Activated naive CD4-positive, alpha-beta T cell (primary cell): Measurements from ENCODE around the gene IGSF21.

Experiments
- DNase-seq, 4 experiments: peaks; one replicate each; lab custom pipeline; 2025; lab: John Stamatoyannopoulos, UW

The IGSF21 gene

GRCh38 chr1:18326211-18326897 is 218.8 kb downstream of the IGSF21 start:
- no peak for DNase-seq

- DNase-seq, result no peak
Observed at GRCh38 chr1:18327650-18328049, 220.1 kb downstream of the IGSF21 start.

DNA sequence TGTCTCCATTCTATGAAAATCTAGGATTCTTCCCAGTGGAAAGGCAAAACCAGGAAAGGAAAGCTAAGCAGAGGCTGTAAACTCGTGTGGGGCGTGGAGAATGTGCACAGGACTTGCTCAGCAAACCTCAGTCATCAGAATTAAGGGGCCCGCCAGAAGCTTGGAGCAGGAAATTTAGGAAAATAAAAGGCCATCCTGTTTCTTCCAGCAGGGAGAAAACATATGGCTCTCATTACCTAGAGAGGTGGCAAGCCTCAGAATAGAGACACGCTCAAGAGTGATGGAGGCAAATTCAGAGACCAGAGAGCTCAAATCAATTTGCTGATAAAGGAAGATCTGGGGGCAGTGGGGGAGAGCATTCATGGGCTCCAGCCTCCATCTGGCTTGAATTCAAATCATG is 221.2 kb downstream of the IGSF21 start:
- DNase-seq, result no peak

GRCh38 chr1:18329469-18330253 is 222.1 kb downstream of the IGSF21 start:
- DNase-seq, result no peak

DNA sequence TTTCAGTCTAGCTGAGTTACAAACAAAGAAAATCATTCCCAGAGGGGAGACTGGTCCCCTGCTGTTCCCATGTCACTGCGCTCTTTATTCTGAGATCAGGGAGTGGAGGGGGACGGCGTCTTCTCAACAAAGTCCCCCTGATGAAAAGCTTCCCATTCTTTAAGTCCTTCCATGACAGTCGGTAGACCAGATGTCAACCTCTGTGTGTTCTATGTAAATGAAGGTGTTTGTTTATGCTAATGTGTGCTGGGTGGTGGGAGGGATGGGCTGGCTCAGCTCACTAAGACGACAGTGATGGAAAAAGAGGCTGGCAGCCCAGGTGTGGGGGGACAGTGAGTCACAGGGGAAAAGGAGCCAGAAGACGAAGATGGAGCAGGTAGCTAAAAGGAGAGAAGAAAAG is 225.0 kb downstream of the IGSF21 start:
- no peak for DNase-seq

DNA sequence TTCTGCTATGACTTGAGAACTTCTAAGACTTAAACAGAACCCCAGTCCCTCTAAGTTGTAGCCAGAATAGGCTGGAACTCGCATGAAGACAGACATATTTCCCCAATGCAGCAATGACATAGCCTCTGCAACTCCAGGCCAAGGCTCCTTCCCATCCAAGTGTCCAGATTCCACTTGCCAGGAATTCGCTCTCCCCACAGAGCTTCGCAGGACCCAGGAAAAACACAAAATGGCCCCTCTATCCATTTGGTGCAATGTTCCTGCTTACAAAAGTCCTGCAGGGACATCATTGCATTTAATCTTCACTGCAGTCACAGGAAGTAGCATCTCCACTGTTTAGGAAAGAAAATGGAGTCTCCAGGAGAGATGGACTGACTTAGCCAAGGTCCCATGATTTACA is 225.6 kb downstream of the IGSF21 start:
- no peak for DNase-seq

DNA sequence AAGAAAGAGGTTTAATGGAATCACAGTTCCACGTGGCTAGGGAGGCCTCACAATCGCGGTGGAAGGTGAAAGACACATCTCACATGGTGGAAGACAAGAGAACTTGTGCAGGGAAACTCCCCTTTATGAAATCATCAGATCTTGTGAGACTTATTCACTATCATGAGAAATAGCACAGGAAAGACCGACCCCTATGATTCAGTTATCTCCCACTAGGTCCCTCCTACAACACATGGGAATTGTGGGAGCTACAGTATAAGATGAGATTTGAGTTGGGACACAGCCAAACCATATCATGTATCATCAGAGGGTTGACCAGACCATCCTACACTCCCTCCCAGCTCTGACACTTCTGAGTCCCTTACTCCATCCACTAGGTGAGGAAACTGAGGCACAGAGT is 229.2 kb downstream of the IGSF21 start:
- DNase-seq, result no peak

- DNase-seq, result no peak
Observed at GRCh38 chr1:18337757-18338156, 230.2 kb downstream of the IGSF21 start.

DNA sequence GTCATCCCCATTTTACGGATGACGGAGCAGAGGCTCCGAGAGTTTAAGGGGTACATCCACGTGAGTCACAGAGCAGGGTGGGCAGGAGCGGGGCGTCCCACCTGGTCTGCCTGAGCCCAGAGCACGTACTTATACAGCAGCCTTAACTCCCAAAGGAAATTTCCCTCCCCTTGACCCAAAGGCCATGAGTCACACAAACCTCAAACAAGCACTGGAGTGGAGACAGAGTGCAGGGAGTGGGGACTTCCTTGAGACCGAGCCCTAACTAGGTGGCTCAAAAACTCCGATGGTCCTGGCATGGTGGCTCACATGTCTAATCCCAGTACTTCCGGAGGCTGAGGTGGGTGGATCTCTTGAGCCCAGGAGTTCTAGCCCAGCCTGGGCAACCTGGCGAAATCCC is 231.6 kb downstream of the IGSF21 start:
- DNase-seq, result no peak

- DNase-seq, result no peak
Observed at GRCh38 chr1:18340158-18340764, 232.7 kb downstream of the IGSF21 start.

DNA sequence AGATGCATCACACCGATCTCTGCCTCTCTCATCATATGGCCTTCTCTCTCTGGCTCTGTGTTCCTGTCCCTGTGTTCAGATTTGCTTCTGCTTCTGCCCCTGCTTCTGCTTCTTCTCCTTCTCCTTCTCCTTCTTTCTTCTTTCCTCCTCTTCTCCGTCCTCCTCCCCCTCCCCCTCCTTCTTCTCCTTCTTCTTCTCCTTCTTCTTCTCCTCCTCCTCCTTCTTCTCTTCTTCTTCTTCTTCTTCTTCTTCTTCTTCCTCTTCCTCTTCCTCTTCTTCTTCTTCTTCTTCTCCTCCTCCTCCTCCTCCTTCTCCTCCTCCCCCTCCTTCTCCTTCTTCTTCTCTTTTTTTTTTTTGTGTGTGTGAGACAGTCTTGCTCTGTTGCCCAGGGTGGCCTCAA is 233.2 kb downstream of the IGSF21 start:
- no peak for DNase-seq

DNA sequence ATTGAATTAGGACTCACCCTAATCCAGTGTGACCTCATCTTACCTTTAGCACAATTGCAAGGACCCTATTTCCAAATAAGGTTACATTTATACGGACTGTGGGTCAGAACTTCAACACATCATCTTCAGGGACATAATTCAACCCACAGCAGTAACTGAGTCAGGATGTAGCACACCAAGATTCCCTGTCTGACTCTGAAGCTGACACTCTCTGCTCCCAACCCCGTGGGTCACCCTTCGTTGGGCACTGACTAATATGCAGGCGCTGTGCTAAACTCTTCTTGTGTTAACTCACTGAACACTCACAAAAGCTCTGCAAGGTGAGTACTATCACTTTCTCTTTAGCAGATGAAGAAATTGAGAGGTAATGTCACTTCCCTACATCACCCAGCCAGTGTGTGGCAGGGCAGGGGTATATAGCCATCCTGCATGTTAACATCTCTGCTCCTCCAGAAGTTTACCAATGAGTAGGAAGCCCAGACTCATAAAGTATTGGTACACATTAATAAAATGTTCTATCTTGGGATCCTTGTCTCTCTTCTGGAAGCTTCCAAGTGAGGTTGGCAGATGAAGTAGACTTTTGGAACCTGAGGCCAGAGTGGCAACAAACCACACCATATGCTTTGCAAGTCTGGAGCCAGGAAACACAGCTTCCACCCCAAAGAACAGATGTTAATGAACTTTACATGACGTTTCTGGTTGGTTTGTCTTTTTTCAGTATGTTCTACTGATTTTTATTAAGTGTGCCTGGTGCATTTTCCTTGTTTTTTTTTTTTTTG is 233.9 kb downstream of the IGSF21 start:
- no peak for DNase-seq

- no peak for DNase-seq
Observed at GRCh38 chr1:18342744-18343143, 235.1 kb downstream of the IGSF21 start.

- no peak for DNase-seq
Observed at GRCh38 chr1:18343581-18343980, 236.0 kb downstream of the IGSF21 start.

DNA sequence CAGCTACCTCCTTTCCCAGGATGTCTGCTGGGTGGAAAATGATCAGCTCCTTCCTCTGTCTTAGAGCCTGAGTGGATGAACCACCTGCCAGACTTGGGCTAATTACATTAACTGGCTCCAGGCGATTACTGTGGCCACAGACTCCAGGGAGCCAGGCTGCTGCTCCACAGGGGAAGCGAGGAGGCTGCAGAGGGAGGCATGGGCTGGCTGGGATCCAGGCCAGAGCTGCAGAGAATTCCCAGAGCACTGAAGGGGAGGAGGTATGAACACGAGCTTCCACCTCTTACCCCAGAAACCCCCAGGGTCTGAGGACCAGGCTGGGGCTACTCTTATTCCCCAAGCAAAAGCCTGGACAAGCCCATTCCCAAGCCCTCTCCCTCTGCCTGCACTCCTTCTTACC is 237.2 kb downstream of the IGSF21 start:
- DNase-seq, result no peak

GRCh38 chr1:18347559-18347958 is 240.0 kb downstream of the IGSF21 start:
- no peak for DNase-seq

GRCh38 chr1:18348354-18348753 is 240.8 kb downstream of the IGSF21 start:
- DNase-seq, result no peak

DNA sequence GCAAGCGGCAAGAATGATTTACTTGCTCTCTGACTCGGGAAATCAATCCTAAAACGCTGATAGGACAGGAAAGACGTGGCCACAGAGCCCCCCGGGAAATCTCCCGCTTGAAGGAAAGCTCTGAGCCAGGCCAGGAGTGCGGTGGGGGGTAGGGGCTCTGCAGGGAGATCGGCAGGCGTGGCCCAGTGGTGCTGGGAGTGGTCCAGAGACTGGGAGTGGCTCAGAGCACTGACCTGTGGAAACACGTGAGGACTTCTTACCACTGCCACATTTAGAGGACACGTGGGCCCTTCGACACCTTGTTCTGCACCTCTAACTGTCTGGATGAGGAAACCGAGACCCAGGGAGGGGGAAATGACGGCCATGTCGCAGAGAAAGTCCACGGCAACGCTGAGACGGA is 243.1 kb downstream of the IGSF21 start:
- no peak for DNase-seq

DNA sequence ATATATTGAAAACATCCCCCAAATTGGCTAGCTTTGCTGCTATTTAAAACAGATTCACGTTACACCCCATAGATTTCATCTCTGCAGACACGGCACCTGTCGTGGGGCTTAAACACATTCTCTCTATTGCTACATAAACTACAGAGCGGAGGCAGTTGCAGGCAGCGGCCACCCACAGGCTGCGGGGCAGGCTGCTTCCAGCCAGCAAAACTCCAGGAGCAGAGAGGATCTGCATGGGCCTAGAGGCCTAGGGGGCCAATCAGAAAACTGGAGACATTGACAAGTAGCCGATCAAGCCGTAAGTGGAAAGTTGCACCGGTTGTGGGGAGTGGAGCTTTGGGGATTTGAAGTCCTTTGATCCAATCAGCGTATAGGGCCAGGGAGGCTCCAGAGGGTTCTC is 244.1 kb downstream of the IGSF21 start:
- no peak for DNase-seq

GRCh38 chr1:18352636-18353265 is 245.2 kb downstream of the IGSF21 start:
- DNase-seq, result no peak

DNA sequence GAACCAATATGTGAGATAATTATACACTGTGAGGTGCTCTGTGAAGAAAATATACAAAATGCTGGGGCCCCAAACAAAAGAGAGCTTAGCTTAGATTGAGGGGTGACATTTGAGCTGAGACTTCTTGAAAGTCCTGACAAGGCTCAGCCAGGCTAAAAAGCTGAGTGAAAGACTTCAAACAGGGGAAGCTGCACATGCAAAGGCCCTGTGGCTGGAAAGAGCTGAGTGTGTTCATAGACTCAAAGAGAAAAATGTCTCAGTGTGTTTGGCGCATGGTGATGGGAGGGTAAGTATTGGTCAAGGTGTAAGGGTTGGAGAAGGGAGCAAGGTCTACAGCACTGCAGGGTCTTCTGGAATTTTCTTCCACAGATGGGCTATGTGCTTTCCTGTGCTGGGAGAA is 245.9 kb downstream of the IGSF21 start:
- no peak for DNase-seq

DNA sequence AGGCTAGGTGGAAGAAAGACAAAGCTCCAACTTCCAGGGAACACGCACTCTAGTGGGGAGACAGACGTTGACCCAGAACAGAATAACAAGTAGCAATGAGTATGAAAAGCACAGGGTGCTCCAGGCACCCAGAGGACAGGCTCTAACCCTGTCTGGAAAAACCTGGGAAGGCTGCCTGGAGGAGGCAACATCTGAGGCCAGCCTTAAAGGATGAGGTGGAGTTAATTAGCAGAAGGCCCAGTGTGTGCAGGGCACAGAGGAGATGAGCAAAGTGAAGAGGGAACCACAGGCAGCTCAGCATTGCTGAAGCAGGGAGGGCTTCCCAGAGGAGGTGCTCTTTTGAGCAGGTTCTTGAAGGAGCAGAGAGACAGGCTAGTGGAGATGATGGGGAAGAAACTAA is 246.4 kb downstream of the IGSF21 start:
- DNase-seq, result no peak
